Left colon (tissue), 2 donors: ENCODE data around the gene ZFP36L1. TPM values are rescaled to one million over a fixed set of nuclear protein-coding genes. Genes with fewer than 3 reads are reported as not detected.

Source experiments
- ATAC-seq: fragments of 200-7000 bp; cut with Tn5 transposase; one replicate; pipeline ENCODE4 v1.9.1; 2020; ENCODE audit warnings: mild to moderate bottlenecking, moderate library complexity
- DNase-seq, 2 donors: peaks; one replicate each; pipeline ENCODE4 v3.0.0-alpha.2; 2020
- intact Hi-C, 2 donors: fragments of 100-400 bp; cut with DNase I in 1 of 2; cut with micrococcal nuclease in 1 of 2; formaldehyde crosslinking; loops; one replicate each; pipeline versions ENCODE4 v1.11.2 to v1.14.0; 2022; cut with DNase I, micrococcal nuclease
- long read RNA-seq: library from polyadenylated mRNA; unstranded; transcript quantifications from one replicate; pipeline ENCODE4 v2.0.0, GENCODE V29; 2021
- total RNA-seq, 2 donors: library from RNA; stranded (reverse); fragmentation: NEBNext Ultra II Directional; extraction: Animal tissue kit (Norgen Biotek cat#: 25700); gene quantifications; one replicate each; pipeline ENCODE4 v1.2.1, GENCODE V29; 2021
- donor health status: DM: no; HTN: no; CAD: no.
- donor health status: DM: yes; HTN: yes; CAD: no.

ZFP36L1 gene
- 100 to 1,000 TPM in 1 of 2 donors, 10 to 100 TPM in 1; 79.2 to 127 TPM for total RNA-seq
- long read RNA-seq, partial matches to known transcripts = 6 of 8 reads
- long read RNA-seq, other reads (novel, unspliced or antisense) = 2 of 8 reads

GRCh38 chr14:68792979-68793733, at the start of gene ZFP36L1:
Gene ZFP36L1 (minus strand): TSS chr14:68793067. CDS start chr14:68792938, 129 bp downstream.
- DNase-seq = peak; percentile 94 to 96
- ATAC-seq = peak; percentile 53
- intact Hi-C loops = no loop called here

GRCh38 chr14:68842298-68842697, 49.4 kb upstream of the ZFP36L1 start:
- intact Hi-C loops = no loop called here
- no peak for ATAC-seq
- DNase-seq = no peak

- no peak for ATAC-seq
- intact Hi-C loops = no loop called here
- no peak for DNase-seq
Observed at GRCh38 chr14:68841016-68841809, 48.3 kb upstream of the ZFP36L1 start.

- intact Hi-C loops = no loop called here
- ATAC-seq = no peak
Observed at GRCh38 chr14:68840454-68840853, 47.6 kb upstream of the ZFP36L1 start.

GRCh38 chr14:68836082-68836481, 43.2 kb upstream of the ZFP36L1 start:
- intact Hi-C loops = loop anchor here in 1 of 2 donors (10.0 kb wide), 1 partner anchor 1001 kb away; no protein-coding TSS in a partner anchor
- ATAC-seq = no peak
- DNase-seq = no peak

More at GRCh38 chr14:68840454-68840853, 47.6 kb upstream of the ZFP36L1 start:
- DNase-seq = no peak

- DNase-seq (no peak), ATAC-seq (no peak)
- intact Hi-C loops = loop anchor here in 1 of 2 donors (10.0 kb wide), 1 partner anchor 1000 kb away; no protein-coding TSS in a partner anchor
Observed at GRCh38 chr14:68834816-68835215, 41.9 kb upstream of the ZFP36L1 start.

GRCh38 chr14:68828698-68829097, 35.8 kb upstream of the ZFP36L1 start:
- DNase-seq = no peak
- ATAC-seq = no peak
- intact Hi-C loops = no loop called here

GRCh38 chr14:68825729-68826128, 32.9 kb upstream of the ZFP36L1 start:
- intact Hi-C loops = no loop called here
- peak; percentile 35 for ATAC-seq
- no peak for DNase-seq

GRCh38 chr14:68824517-68825347, 31.9 kb upstream of the ZFP36L1 start:
- ATAC-seq (peak; percentile 93), DNase-seq (peak; percentile 76 to 93)
- intact Hi-C loops = loop anchor here in 1 of 2 donors (5.0 kb wide), 1 partner anchor 882 kb away; no protein-coding TSS in a partner anchor

GRCh38 chr14:68824207-68824516, 31.3 kb upstream of the ZFP36L1 start:
- no peak for ATAC-seq

GRCh38 chr14:68823434-68824206, 30.8 kb upstream of the ZFP36L1 start:
- ATAC-seq (no peak), DNase-seq (no peak)
- intact Hi-C loops = loop anchor here in 1 of 2 donors (5.0 kb wide), 1 partner anchor 881 kb away; no protein-coding TSS in a partner anchor

More at GRCh38 chr14:68824207-68824516, 31.3 kb upstream of the ZFP36L1 start:
- no peak for DNase-seq
- intact Hi-C loops = loop anchor here in 1 of 2 donors (5.0 kb wide), 1 partner anchor 882 kb away; no protein-coding TSS in a partner anchor

- DNase-seq = no peak
- intact Hi-C loops = loop anchor here in 1 of 2 donors (5.0 kb wide), 1 partner anchor 881 kb away; no protein-coding TSS in a partner anchor
Observed at GRCh38 chr14:68822926-68823325, 30.1 kb upstream of the ZFP36L1 start.

GRCh38 chr14:68822132-68822651, 29.3 kb upstream of the ZFP36L1 start:
- intact Hi-C loops = loop anchor here in 1 of 2 donors (5.0 kb wide), 1 partner anchor 880 kb away; no protein-coding TSS in a partner anchor
- DNase-seq = no peak
- ATAC-seq = no peak

More at GRCh38 chr14:68822926-68823325, 30.1 kb upstream of the ZFP36L1 start:
- no peak for ATAC-seq

- intact Hi-C loops = loop anchor here in 1 of 2 donors (5.0 kb wide), 1 partner anchor 879 kb away; no protein-coding TSS in a partner anchor
- ATAC-seq = no peak
- DNase-seq = no peak
Observed at GRCh38 chr14:68820999-68821683, 28.3 kb upstream of the ZFP36L1 start.

- intact Hi-C loops = loop anchor here in 1 of 2 donors (5.0 kb wide), 1 partner anchor 878 kb away; no protein-coding TSS in a partner anchor
- no peak for ATAC-seq
- no peak for DNase-seq
Observed at GRCh38 chr14:68820536-68820935, 27.7 kb upstream of the ZFP36L1 start.

- DNase-seq (no peak), ATAC-seq (no peak)
- intact Hi-C loops = loop anchor here in 1 of 2 donors (5.0 kb wide), 1 partner anchor 878 kb away; no protein-coding TSS in a partner anchor
Observed at GRCh38 chr14:68820119-68820518, 27.3 kb upstream of the ZFP36L1 start.
